Ramos (cell line): ENCODE data around the gene DR1.
"Not testable (repeated sequence)": the region's sequence is repeated elsewhere in the genome, so short reads cannot be mapped to it uniquely, and the experiment has no call there.

ENCODE experiments used
- in situ Hi-C: fragments of 300-500 bp; cut with MboI; formaldehyde crosslinking; loops from one replicate; pipeline ENCODE4 v1.14.3; 2022; ENCODE audit warnings: low sequenced_read_pairs; ENCODE audit not compliant: unreplicated experiment

Gene DR1

GRCh38 chr1:93369734-93370133 is 24.0 kb downstream of the DR1 start:
- in situ Hi-C loops: no loop called here

- in situ Hi-C loops: no loop called here
These were observed 28.8 kb downstream of the DR1 start for GRCh38 chr1:93374334-93375106.

GRCh38 chr1:93384656-93385055 is 38.9 kb downstream of the DR1 start:
- in situ Hi-C loops: no loop called here

GRCh38 chr1:93386268-93386667 is 40.6 kb downstream of the DR1 start:
- in situ Hi-C loops: not testable (repeated sequence)

GRCh38 chr1:93394514-93394913 is 48.8 kb downstream of the DR1 start:
- in situ Hi-C loops: no loop called here

- in situ Hi-C loops: no loop called here
These were observed 49.5 kb downstream of the DR1 start for GRCh38 chr1:93395195-93395594.

GRCh38 chr1:93399781-93400180 is 54.1 kb downstream of the DR1 start:
- in situ Hi-C loops: no loop called here

- in situ Hi-C loops: no loop called here
These were observed 62.5 kb downstream of the DR1 start for GRCh38 chr1:93408203-93408602.

- in situ Hi-C loops: no loop called here
These were observed 65.3 kb downstream of the DR1 start for GRCh38 chr1:93411000-93411399.

- in situ Hi-C loops: no loop called here
These were observed 69.0 kb downstream of the DR1 start for GRCh38 chr1:93414749-93415148.

- in situ Hi-C loops: no loop called here
These were observed 69.6 kb downstream of the DR1 start for GRCh38 chr1:93415296-93415695.

- in situ Hi-C loops: no loop called here
These were observed 70.5 kb downstream of the DR1 start for GRCh38 chr1:93416183-93416582.
